ENCODE data around the gene GRIK4. TPM values are rescaled to one million over a fixed set of nuclear protein-coding genes. Genes with fewer than 3 reads are reported as not detected.
"Not testable (repeated sequence)": the region's sequence is repeated elsewhere in the genome, so short reads cannot be mapped to it uniquely, and the experiment has no call there.

GRIK4 gene
- total RNA-seq, 1 donor from 2014 or later, result 0.11 TPM

DNA sequence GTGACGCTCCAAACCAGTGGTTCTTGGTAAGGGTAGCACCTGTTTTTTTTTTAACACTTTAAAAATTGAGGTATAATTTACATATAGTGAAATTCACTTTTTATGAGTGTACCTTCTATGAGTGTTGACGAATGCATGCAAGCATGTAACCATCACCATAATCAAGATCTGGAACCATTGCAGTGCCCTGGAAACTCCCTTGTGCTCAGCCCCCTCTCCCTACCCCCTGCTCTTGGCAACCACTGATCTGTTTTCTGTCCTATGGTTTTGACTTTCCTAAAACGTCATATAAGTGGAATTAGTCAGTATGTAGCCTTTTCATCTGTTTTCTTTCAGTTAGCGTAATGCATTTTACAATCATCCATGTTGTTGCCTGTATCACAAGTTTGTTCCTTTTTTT lies 212.2 kb downstream of the GRIK4 start:
- DNase-seq (no peak), ATAC-seq (ENCODE audit: poor library complexity) (no peak)
- intact Hi-C loops (cut with DNase I), result no loop called here

DNA sequence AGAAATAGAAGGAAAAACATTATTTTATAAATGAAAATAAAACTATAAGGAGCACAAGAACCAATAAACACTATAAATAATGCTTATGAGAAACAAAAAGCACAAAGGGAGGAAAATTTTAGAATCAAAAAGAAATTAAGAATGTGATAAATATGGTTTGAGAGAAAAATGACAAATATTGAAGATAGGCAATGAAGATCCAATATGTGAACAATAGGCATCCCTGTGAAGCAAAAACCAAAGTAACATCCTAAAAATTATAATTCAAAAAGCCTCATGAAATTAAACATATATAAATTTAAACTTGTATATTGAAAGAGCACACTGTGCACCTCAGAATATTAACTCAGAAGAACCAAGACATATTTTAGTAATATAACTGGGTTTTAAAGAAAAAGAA lies 216.2 kb downstream of the GRIK4 start:
- ATAC-seq (ENCODE audit: poor library complexity) (no peak), DNase-seq (no peak)
- intact Hi-C loops (cut with DNase I), result no loop called here

DNA sequence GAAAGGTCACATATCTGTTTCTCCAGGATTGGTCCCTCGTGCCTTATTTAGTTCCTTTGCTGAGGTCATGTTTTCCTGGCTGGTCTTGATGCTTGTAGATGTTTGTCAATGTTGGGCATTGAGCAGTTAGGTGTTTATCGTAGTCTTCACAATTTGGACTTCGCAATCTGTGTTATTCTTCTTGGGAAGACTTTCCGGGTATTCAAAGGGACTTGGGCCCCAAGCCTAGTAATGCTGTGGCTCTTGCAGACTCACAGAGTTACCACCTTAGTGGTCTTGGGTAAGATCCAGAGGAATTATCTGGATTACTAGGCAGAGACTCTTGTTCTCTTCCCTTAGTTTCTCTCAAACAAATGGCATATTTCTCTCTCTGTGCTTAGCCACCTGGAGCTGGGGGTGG lies 223.5 kb downstream of the GRIK4 start:
- no peak for DNase-seq
- ATAC-seq (ENCODE audit: poor library complexity), result no peak
- intact Hi-C loops (cut with DNase I), result no loop called here

DNA sequence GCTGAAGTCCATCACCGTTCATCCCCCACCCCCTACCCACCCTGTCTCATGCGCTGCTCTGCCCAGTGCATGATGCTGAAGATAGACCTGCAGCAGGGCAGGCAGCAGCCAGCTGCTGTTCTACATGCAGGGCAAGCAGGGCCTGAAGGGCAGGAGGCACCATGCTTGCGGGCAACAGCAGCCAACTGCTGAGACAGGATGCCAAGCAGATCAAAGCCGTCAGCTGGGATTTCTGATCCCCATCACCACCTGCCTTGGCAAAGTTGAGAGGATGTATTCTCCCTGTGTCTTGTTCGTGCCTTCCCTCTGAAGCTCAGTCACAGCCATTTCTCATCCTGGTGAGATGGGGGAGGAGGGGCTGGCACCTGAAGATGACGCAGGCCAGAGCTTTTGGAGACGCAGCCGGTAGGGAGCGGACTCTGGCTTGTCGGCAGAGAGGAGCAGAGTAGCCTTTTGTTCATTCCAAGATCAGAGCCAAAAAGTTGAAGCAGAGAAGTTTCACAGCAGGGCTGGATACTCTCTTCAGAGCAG lies 227.0 kb downstream of the GRIK4 start:
- DNase-seq (no peak), ATAC-seq (ENCODE audit: poor library complexity) (no peak)
- intact Hi-C loops (cut with DNase I), result no loop called here

DNA sequence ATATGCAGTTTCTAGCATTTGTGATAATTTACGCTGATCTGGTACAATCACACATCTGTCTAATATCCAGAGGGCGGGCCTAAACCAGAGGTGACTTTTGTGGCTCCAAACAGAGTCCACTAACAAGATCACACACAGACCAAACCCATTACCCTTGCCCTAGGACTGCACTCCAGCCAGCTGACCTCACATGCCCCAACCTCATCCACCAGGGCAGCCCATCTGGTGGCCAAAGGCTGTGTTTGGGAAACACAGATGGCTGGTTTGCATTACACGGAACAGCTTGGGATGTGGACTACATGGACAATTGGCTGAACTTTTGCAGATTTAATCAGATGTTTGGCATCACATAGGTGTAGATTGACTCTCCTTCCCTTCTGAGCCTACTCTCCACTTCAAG lies 228.2 kb downstream of the GRIK4 start:
- DNase-seq (no peak), ATAC-seq (ENCODE audit: poor library complexity) (no peak)
- intact Hi-C loops (cut with DNase I), result no loop called here

DNA sequence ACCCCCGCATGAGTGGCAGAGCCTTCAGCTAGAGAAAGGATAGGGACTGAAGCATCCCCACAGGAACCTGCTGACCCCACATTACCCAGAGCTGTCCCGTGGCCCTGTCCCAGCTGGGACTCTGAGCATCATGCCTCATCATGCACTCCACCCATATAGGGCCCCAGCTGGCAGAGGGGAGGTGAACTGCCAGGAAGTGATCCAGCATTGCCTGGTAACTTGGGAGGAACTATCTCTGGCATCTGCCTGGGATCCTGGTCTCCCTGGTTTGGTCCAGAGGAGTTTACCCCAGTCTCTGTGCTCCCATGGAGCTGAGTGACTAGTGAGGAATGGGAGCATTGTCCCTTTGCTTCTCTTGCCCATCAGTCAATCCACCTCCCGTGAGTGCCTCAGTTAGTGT lies 228.8 kb downstream of the GRIK4 start:
- ATAC-seq (ENCODE audit: poor library complexity), result no peak
- no peak for DNase-seq
- intact Hi-C loops (cut with DNase I), result no loop called here

DNA sequence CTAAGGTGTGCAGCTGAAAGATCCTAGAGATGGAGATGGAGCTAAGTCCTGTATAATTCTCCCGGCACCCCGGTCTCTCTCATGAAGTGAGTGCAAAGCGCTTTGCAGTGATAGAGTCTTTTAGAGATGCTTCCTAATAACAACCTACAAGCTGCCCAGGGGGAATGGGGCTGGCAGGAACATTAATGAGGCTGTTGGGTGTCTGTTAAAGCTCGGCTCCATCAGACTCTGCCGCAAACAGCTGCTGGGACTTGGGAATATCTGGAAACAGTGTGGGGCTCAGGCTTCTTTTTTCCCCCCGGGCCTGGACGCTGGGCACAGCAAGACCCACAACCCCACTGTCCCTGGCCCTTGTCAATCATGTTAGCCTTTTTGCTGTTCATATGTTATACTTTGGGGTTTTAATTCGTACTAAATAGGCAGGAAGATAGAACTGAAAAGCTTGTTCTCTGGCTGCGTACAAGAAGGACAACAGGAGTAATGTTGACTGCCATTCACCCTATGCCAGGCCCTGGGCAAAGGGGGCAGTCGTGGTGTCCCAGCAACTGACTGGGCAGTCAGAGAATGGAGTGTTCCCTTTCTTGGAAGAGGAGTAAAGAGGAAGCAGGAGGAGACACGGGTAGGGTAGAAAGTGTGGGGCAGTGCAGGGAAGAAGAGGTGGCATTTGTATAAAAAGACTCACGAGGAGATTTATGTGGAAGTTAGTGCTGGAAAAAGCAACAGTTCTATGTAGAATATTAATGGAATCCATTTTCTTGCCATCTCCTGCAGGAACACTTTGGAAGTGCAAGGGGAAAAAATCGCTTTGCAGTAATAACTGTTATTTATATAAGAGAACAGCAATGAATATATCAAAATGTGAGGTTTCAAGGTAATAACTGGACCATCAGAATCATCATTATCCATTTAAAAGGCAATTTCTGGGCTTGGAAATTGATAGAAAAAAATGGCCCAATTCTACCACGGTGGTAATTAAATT lies 232.8 kb downstream of the GRIK4 start:
- intact Hi-C loops (cut with DNase I), result no loop called here
- DNase-seq (no peak), ATAC-seq (ENCODE audit: poor library complexity) (no peak)

DNA sequence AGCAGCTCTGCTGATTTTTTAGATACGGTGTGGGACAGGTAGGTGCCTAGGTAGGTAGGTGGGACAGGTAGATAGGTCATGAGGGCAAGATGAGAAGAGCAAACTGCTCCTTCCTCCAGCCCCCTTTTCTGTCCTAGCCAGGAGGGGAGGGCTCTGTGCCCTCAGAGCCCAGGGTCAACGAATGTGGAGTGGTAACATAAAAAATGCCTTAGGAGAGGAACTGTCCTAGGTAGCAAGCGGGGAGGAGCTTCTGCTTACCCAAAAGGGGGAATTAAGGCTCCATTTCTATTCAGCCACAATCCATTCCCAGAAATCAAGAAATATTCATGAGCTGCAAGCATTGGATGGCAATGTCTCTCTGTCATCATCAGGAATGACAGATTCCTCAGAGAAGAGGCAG lies 234.8 kb downstream of the GRIK4 start:
- ATAC-seq (ENCODE audit: poor library complexity), result no peak
- no peak for DNase-seq
- intact Hi-C loops (cut with DNase I), result no loop called here

DNA sequence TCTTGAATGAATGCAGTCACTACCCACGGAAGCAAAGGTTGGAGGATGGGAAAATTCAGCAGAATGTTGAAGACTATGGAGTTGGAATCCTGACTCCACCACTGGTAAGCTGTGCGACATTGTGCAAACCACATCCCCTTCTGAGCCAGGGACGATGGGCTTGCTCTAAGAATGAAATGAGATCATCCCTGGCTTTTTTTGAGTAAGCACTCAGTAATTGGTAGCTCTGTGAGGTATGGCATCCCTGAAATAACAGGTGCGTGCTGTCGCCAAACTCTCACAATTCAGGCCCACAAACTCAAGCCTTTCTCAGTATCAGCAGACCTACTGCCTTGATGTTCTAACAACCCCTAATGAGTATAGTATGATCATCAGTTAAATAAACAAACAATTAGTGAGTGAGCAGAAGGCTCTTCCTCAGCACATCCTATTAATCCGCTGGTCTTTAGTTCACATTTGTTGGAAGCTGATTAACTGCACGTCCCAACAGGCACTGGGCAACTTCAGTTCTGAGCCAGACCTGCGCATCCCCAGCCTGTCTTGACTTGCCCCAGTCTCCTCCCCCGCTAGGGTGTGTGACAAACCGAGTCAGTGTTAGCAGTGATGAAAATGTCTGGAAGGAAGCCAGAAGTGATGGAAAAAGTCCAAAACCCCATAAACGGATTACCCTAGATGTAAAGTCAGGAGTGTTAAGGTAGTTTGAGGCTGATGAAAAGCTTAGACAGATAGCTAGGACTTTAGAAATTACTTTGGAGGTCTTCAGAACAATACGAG lies 235.5 kb downstream of the GRIK4 start:
- ATAC-seq (ENCODE audit: poor library complexity) (no peak), DNase-seq (no peak)
- intact Hi-C loops (cut with DNase I), result no loop called here

DNA sequence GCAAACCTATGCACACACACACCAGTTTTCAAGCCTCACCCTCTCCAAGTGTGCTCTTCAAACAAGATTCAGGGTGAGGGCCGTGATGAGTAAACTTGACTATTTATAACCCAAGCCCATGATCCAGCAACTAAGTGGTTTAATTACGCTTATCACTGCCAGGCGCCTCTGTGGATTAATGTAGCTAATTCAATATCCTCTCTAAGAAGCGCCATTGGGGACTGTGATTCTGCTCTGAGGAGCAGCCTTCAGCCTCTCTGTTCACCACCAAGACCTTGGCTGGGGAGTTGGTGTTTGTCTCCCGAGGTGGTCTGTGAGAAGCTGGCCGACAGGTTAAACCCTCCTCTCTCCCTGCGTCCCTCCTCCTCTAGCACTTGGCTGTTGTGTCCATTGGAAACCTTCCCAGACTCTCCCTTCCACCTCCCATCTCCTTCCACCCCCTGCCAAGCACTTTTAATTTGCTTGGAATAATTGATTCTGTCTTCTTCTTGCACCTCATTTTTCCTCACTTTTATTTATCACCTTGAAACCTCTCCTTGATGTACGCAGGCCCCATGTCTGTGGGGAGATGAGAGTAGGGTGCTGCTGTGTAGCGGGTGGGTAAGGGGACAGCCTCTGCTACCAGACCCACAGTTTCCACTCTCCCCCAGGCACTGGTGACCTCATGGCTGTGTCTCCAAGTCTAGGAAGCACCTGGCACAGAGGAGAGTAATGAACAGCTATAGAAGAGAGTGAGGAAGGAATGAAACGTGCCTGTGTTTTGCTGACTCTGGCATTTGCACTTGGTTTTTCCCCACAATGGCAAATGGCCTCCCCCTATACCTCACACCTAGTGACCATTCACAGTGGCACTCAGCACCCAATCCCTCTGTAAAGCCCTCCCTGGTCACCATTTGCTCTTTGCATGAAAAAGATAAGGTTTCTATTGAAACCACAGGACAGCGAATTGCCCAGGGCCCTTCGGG lies 236.6 kb downstream of the GRIK4 start:
- ATAC-seq (ENCODE audit: poor library complexity), result peak; percentile 85
- intact Hi-C loops (cut with DNase I), result no loop called here
- DNase-seq, result no peak

DNA sequence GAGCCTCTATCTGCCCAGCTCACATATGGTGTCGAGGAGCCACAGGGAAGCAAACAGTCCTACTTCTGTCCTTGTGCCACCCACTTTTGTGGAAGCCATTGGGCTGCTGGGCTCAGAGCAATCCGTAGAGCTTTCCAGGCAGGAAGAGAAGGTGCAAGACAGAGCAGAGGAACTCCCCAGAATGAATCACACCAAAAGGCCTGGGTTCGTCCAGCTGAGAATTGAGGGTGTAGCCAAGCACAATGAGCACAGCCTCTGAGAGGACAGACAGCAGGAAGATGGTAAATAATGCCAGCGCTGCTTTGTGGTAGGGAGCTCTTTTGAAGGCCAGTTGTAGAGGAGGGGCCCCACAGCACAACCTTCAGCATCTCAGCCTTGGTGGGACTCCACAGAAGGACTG lies 237.8 kb downstream of the GRIK4 start:
- intact Hi-C loops (cut with DNase I), result no loop called here
- no peak for DNase-seq
- no peak for ATAC-seq (ENCODE audit: poor library complexity)

DNA sequence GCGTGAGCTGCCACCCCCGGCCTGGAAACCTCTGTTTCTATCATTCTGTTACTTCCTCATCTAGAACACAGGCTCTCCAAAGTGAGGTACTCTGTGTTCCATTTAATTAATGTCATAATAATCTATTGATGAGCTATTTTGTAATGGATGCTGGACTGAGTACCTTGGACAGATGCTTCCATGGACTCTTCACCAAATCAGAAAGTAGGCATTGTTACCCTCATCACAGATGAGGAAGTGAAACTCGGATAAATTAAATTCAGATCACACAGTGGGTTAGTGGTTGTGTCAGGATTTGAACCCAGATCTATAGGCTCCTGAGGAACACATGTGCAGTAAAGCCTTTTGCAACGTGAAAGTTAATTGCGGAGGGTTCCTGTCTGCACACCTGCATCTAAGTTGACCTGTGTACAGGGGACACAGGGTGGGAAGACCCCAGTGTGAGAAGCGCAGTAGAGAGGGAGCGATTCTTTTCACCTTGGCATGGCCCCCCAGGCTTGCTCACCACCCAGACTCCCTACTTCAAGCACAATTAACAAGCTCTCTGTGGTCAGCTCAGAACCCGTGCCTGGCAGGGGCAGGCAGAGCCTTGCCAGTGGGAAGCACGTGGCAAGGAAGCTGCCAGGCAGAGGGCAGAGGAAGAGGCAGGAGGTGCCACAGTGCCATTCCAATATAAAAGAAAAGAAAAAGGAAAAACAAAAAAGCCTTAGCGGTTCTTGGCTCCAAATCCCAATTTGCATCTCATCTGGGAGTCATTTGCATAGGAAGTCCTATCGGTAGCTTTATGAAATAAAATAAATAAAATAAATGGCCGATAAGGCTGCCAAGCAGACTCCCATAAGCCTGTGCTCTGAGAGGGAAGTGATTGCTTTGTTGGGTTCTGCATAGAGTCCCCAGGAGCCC lies 239.3 kb downstream of the GRIK4 start:
- ATAC-seq (ENCODE audit: poor library complexity) (no peak), DNase-seq (no peak)
- intact Hi-C loops (cut with DNase I), result no loop called here

DNA sequence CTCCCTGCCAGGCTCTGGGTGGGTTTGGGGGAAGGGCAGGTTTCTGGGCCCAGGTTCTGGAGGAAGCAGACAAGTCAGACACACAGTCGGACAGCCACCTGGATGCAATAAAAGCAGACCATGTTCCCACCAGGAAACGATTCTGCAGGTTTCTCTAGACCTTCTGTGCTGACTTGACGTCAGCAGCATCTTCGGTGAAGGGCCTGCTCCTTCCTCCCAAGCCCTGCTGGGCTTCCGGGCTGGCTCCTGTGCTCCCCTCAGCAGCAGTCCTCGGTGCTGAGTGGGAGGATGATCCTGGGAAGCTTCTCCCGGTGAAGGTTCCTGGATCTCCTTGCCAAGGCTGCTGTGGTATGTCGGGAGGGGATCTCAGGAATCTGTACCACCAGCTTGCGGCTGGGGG lies 240.0 kb downstream of the GRIK4 start:
- no peak for ATAC-seq (ENCODE audit: poor library complexity)
- no peak for DNase-seq
- intact Hi-C loops (cut with DNase I), result no loop called here

DNA sequence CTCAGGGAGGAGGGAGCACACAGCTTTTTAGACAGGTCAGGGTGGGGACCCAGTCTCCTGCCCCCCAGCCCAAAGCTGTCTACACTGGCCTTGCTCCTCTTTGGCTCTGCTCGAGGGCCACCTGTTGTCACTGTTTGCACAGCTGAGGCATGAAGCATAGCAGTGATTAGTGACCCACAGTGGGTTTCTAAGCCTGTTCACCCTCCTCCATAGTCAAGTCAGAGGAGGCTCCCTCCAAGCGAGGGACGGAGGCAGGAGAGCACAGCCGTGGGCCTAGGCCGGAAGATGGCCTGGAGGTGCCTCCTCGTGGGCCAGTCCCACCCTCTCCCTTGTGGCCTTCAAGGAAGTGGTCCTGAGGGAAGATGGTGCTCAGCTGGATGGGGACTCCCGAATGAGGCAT lies 241.1 kb downstream of the GRIK4 start:
- DNase-seq (no peak), ATAC-seq (ENCODE audit: poor library complexity) (no peak)
- intact Hi-C loops (cut with DNase I), result no loop called here

DNA sequence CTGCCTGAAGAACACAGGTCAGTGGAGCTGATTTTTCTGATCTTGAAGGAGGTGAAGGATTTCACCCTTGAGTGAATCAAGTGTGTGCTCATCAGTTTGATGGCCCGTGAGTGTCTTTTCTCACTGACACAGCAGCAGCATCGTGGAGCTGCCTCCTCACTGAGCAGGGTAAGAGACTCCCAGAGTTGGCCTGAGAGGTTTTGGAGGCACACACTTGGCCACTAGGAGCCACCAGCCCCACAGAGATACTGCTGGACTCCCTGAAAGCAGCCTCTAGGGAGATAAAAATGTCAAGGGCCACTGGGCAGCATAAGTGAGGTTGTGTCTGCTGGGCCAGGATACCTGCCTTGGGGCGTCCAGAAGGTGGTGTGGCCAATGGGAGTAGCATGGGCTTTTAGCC lies 245.4 kb downstream of the GRIK4 start:
- intact Hi-C loops (cut with DNase I), result no loop called here
- DNase-seq, result no peak
- ATAC-seq (ENCODE audit: poor library complexity), result no peak

DNA sequence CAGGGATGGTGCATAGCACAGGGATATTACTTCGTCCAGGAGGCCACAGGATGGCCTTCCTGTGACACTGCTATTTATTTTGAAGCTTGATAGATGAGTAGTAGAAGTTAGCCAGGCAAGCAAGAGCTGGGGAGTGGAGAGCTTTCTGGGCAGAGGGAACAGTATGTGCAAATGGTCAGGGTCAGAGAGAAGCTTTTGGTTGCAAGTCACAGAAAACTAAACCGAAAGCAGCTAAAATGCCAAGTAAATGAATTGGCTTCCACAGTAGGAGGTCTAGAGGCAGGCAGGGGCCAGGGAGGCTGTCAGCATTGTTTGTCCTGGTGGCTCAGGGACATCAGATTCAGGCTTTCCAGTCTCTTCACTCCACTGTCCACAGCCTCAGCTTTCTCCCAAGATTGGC lies 247.5 kb downstream of the GRIK4 start:
- ATAC-seq (ENCODE audit: poor library complexity), result no peak
- no peak for DNase-seq
- intact Hi-C loops (cut with DNase I), result no loop called here

DNA sequence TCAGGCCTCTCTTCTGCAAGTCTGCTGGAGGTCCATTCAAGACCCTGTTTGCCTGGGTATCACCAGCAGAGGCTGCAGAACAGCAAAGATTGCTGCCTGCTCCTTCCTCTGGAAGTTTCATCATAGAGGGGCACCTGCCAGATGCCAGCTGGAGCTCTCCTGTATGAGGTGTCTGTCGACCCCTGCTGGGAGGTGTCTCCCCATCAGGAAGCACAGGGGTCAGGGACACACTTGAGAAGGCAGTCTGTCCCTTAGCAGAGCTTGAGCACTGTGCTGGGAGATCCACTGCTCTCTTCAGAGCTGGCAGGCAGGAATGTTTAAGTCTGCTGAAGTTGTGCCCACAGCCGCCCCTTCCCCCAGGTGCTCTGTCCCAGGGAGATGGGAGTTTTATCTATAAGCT lies 254.2 kb downstream of the GRIK4 start:
- intact Hi-C loops (cut with DNase I); ATAC-seq (ENCODE audit: poor library complexity); DNase-seq: not testable (repeated sequence)

DNA sequence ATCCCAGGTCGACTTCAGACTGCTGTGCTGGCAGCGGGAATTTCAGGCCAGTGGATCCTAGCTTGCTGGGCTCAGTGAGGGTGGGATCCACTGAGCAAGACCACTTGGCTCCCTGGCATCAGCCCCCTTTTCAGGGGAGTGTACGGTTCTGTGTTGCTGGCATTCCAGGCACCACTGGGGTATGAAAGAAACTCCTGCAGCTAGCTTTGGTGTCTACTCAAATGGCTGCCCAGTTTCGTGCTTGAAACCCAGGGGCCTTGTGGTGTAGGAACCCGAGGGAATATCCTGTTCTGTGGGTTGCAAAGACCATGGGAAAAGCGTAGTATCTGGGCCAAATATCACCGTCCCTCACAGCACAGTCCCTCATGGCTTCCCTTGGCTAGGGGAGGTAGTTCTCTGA lies 254.8 kb downstream of the GRIK4 start:
- intact Hi-C loops (cut with DNase I), result no loop called here
- ATAC-seq (ENCODE audit: poor library complexity) (no peak), DNase-seq (no peak)
